Activated T-helper 9 cell treated with anti-CD3 and anti-CD28 coated beads, Interleukin-2, amount 50 U/mL, for 16 hours (primary cell): ENCODE measurements around the gene OTUB2.

Experiments
- DNase-seq: peaks from one replicate; pipeline ENCODE4 v3.0.0-alpha.2; 2020; ENCODE audit warnings: low read depth

The OTUB2 gene

DNA sequence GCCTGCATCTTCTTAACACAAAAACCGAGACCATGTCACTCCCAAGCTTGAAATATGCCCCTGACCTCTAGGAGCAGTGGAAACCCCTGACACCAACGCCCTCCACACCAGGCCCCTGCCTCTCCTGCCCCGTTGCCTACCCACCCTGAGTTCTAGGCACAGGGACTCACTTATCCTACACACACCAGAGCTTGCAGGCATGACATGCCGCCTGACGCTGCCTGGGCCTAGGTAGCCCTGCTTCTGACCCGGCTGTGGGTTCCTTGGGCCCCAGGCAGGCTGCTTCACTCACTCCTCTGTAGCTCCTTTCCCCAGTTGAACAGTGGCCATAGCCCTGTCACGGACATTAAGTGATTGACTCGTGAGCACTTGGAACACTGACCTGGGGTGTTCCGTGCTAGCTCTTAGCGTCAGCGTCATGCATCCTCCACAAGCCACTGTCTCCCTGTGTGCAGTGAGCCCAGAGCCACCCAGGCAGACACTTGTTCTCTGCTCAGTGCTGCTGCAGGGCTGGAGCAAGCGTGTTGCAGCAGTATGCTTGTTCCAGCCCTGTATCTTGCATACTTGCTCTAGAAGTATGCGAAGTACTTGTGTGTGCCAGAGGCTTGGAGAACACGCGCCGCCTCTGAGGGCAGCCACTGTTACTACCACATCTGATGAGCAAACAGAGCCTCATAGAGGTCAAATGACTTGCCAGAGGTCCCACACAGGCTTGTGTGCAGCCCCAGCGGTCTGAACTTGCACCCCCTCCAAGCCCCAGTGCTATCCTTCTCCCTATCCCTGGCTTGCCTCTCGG is 15.6 kb downstream of the OTUB2 start:
- DNase-seq, result no peak

- no peak for DNase-seq
Observed at GRCh38 chr14:94042433-94043091, 16.4 kb downstream of the OTUB2 start.

GRCh38 chr14:94043111-94043755 is 17.1 kb downstream of the OTUB2 start:
- no peak for DNase-seq

DNA sequence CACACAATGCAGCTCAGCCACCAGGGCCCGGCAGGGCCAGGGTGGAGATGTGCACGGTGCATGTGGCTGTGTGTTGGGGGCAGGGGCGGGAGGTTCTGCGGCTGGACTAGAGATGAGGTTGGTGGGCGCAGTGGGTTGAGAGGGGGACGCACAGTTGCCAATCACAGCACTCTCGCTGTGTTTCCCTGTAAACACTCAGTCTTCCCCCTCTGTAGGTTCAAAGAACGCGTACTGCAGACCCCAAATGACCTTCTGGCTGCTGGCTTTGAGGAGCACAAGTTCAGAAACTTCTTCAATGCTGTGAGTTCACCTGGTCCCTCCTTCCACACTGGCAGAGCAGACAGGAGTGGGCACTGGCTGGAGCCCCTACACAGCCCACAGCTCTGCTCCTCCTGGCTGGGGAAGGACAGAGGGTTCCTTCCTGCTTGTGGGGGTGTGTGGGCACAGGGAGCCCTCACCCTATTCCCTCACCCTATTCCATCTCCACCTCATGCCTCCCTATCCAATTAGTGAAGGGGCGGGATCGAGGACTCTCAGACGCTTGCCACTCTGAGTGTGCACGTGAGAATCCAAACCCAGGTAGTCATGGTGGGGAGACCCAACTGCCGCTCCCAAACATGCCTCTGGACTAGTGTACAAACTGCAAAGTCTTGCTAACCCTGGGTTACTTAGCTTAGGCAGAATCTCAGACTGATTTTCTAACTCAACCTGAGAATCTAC is 17.8 kb downstream of the OTUB2 start:
- no peak for DNase-seq

GRCh38 chr14:94044476-94045091 is 18.4 kb downstream of the OTUB2 start:
- DNase-seq, result no peak

DNA sequence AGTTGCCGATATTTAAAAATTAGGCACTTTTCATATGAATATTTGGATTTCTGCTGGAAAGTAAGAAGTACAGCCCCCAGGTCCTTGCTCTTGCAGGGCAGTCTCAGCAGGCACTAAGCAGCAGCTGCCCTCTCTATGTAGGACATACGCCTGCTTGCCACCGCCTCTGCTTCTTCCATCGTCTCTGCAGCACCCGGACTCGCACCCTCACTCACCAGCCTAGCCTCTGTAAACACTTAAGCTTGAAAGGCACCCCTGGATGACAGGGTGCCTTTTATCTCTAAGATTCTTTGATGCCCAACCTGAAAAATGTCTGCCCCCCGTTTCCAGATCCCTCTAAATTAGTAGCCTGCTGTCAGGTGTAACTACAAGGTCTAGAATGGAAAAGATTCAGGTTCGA is 19.0 kb downstream of the OTUB2 start:
- DNase-seq, result no peak

DNA sequence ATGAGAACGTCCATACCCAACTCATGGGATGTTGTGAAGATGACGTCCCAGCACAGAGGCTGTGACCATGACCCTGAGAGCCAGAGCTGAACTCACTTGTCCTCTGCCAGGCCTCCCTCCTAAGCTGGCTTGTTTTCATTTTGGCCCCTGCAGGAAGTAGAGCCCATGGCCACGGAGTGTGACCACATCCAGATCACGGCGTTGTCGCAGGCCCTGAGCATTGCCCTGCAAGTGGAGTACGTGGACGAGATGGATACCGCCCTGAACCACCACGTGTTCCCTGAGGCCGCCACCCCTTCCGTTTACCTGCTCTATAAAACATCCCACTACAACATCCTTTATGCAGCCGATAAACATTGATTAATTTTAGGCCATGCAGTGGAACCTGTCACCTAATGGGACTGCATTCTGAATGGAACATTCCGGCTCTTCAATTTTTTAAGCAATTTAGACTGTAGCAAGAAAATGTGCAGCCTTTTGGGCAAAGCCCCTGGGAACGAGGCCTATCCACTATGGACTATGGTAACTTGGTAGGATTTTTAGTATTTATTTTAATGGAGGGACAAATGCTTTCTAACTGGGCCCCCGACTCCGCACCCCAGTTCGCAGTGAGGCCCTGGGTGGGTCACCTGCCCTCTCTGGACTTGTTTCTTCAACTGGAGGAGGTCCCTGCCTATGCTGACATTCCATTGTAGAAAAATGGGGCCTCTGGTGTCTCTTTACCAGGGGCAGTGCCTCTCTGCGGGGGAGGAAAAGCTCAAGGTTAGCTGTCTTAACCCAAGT is 19.6 kb downstream of the OTUB2 start:
- no peak for DNase-seq

- no peak for DNase-seq
Observed at GRCh38 chr14:94046696-94047250, 20.6 kb downstream of the OTUB2 start.

DNA sequence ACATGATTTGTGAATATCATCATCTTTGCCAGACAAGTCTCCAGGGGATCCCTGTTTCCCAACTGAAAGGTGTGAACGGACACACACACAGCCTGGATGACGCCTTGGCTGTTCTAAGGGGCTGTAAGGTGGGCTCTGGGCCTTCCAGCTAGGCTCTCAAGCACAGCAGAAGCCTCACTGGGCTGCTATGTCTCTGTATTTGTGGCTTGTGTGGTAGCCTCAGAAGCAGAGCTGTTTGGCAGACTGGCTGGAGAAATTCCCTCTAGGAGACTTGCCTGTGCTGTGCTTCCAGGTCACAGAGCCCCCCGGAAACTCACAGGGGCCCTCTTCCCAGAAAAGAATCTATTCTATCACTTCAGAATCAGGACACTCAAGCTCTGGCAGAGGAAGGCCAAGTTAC is 21.4 kb downstream of the OTUB2 start:
- no peak for DNase-seq

DNA sequence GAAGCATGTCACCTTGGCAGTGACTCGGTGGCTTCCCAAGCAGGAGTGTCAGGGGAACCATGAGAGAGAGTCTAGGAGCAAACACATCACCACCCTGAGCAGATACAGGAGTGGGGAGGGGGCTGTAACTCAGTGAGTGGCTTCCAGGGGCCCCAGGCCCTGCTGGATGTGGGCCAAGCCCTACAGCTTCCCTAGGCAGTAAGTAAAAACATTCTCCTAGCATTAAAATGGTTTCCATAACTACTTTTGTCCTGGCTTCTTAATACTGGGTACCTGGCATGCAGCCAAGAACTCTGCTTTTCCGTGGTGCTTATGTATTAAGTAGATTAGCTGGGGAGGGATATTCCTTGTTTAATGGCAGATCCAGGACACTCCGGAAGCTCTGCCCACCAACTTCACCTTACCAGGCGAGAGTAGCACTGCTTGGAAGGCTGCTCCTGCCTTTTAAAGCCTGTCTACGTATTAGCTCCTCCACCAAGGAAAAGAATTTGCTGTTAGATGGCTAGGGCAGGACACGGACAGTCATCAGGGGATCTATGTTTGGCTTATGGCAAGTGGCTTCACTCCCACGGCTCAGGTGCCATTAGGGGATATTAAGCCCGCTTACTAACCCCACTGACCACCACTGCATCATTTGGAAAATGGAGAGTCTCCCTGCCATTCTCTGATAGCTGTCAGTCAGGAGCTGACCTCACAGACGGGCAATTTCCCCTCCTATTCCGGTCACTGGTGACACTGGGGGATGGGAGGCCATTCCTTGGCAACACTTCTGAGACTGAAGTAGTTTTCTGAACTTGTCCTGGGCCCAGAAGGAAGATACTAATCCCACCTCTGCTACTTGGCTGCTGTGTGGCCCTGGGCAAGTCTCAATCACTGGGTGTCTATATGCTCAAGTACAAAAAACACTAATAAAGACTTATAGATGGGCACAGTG is 22.8 kb downstream of the OTUB2 start:
- DNase-seq, result no peak

- no peak for DNase-seq
Observed at GRCh38 chr14:94049625-94050023, 23.5 kb downstream of the OTUB2 start.

GRCh38 chr14:94050231-94050880 is 24.2 kb downstream of the OTUB2 start:
- no peak for DNase-seq

DNA sequence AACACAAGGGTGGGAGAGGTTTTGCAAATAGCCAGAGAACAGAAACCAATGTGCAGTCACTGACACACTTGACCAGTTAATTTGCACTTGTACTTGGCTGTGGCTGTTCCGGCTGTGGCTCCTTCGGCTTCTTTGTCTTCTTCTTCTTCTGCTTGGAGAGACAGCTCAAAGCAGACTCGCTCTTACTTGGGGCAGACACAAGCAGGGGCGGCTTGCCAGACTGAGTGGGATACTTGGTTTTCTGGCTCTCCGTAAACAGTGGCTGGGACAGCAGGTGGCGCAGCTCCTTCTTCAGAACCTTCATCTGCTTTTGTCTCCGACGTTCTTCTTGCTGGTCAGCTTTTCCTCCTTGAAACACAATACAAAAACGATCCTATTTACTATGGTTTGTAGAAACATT is 25.0 kb downstream of the OTUB2 start:
- DNase-seq, result no peak

DNA sequence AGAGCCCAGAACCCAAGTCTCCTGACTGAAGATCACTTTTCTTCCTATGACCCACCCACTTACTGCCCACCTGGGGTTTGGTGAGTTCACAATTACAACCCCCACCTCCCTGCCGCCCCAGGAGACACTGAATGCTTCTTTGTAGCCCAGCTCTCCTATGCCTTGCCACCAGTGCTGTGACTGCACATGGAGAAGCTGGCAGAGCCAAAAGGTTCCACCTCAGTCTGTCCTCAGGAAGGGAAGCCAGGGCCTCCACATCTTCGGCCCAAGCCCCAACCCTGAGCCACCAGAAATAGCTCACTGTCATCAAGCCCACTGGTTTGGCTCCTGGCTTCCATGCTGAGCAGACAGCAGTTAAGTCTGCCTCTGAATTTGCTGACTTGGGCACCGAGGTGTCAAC is 25.6 kb downstream of the OTUB2 start:
- DNase-seq, result no peak

- no peak for DNase-seq
Observed at GRCh38 chr14:94052199-94052598, 26.1 kb downstream of the OTUB2 start.

- DNase-seq, result no peak
Observed at GRCh38 chr14:94052662-94053061, 26.5 kb downstream of the OTUB2 start.

- no peak for DNase-seq
Observed at GRCh38 chr14:94054401-94054800, 28.3 kb downstream of the OTUB2 start.

- DNase-seq, result no peak
Observed at GRCh38 chr14:94054936-94055335, 28.8 kb downstream of the OTUB2 start.

GRCh38 chr14:94056579-94057308 is 30.6 kb downstream of the OTUB2 start:
- DNase-seq, result no peak
